Stomach (tissue), 9 donors: ENCODE measurements around the gene SMPD3. TPM values are rescaled to one million over a fixed set of nuclear protein-coding genes. Genes with fewer than 3 reads are reported as not detected.
A peak's percentile ranks its signal among the peaks of the same experiment; 100 is the strongest.

Experiments
- DNase-seq, 2 donors: peaks; one replicate each; pipeline versions ENCODE4 v3.0.0 to v3.0.0-alpha.2; 2013 to 2019
- H3K27ac ChIP-seq, 5 donors: fragments of 200-600 bp in 4 of 5; sonication (generic) in 4 of 5; one replicate each; pipeline ENCODE4 v1.5.1; 2013 to 2019; ENCODE audit warnings: mild to moderate bottlenecking in 1 of 5, moderate library complexity in 1 of 5
- H3K27me3 ChIP-seq, 3 donors: fragments of 200-600 bp; sonication (generic); one replicate each; pipeline ENCODE4 v1.5.1; 2017 to 2019; ENCODE audit warnings: mixed run types in 1 of 3
- H3K36me3 ChIP-seq, 4 donors: fragments of 200-600 bp; sonication (generic); 1 replicate in 3 of 4; 2 replicates in 1 of 4; pipeline ENCODE4 v1.5.1; 2016 to 2019
- H3K4me1 ChIP-seq, 4 donors: fragments of 200-600 bp; sonication (generic); one replicate each; pipeline ENCODE4 v1.5.1; 2016 to 2019
- H3K4me3 ChIP-seq, 4 donors: fragments of 200-600 bp; sonication (generic) in 3 of 4; one replicate each; pipeline ENCODE4 v1.5.1; 2016 to 2019; ENCODE audit warnings: mild to moderate bottlenecking in 1 of 4
- H3K9me3 ChIP-seq, 4 donors: fragments of 200-600 bp; sonication (generic); one replicate each; pipeline ENCODE4 v1.5.1; 2016 to 2019
- CTCF ChIP-seq, 7 experiments: fragments of 450-650 bp in 4 of 7; fragments of 200-600 bp in 3 of 7; sonication (generic) in 3 of 7; IDR thresholded peaks; one replicate each; pipeline ENCODE4 v1.5.1; 2016 to 2019; ENCODE audit warnings: antibody characterized with exemption in 7 of 7, control low read depth in 2 of 7, mild to moderate bottlenecking in 1 of 7
- EP300 ChIP-seq: sonication (generic); formaldehyde crosslinking; IDR thresholded peaks from one replicate; pipeline ENCODE4 v1.6.1; 2017; ENCODE audit warnings: antibody characterized with exemption
- POLR2A ChIP-seq, 4 donors: fragments of 450-650 bp; IDR thresholded peaks; one replicate each; pipeline ENCODE4 v1.6.1; 2016; ENCODE audit warnings: antibody characterized with exemption in 4 of 4, control low read depth in 2 of 4, mild to moderate bottlenecking in 1 of 4, moderate library complexity in 1 of 4
- POLR2AphosphoS5 ChIP-seq, 3 donors: sonication (generic); formaldehyde crosslinking; IDR thresholded peaks; one replicate each; pipeline ENCODE4 v1.6.1; 2016; ENCODE audit warnings: antibody characterized with exemption in 3 of 3
- WGBS, 5 donors: extraction: QIAGEN DNeasy Blood & Tissue Kit in 3 of 5; methylation state at CpG; one replicate each; pipeline versions ENCODE4 v1.1.5 to v1.1.7; 2013 to 2018; 5-methylcytosine and 5-hydroxymethylcytosine counted together
- intact Hi-C: fragments of 100-400 bp; cut with DNase I; formaldehyde crosslinking; loops from one replicate; pipeline ENCODE4 v1.15.1; 2023; ENCODE audit warnings: low total_unique reads
- polyA plus RNA-seq, 3 donors: library from polyadenylated mRNA; stranded (reverse); fragments of 200-250 nt; gene quantifications; one replicate each; pipeline ENCODE4 v1.2.3, GENCODE V29; 2013
- total RNA-seq, 5 donors: library from RNA; depleted of rRNA; stranded (reverse); fragments of >200 nt; gene quantifications; one replicate each; pipeline versions ENCODE4 v1.1.0 to v1.2.3, GENCODE V29; 2014 to 2016
- donor health status: healthy with polysubstance abuse.
- donor health status: Bipolar disorder and iron deficiency.
- donor health status: healthy.

Gene SMPD3
- total and polyA plus RNA-seq, 8 donors = 1.7 to 110 (median 53.7) TPM

- no peaks in the 10 kb centered on the region for H3K9me3 ChIP-seq
- H3K4me1 ChIP-seq = peaks cover 12 to 38% (median 35%) of the 10 kb centered on the region in 4 donors
- H3K36me3 ChIP-seq = no peaks in the 10 kb centered on the region
- H3K27ac ChIP-seq = peak overlapping the region; percentile 70 to 90 (median 86)
- peak; percentile 85 to 94 for DNase-seq
- H3K27me3 ChIP-seq = no peaks in the 10 kb centered on the region
- no peak overlapping the region for H3K4me3 ChIP-seq
- peak in 2 of 3 donors; percentile 62 to 74 for TF ChIP-seq POLR2AphosphoS5 (IDR thresholded peaks at IDR 0.05)
- no peak for TF ChIP-seq POLR2A (IDR thresholded peaks at IDR 0.05)
- no peak for TF ChIP-seq EP300
- no peak for TF ChIP-seq CTCF (IDR thresholded peaks at IDR 0.05)
- intact Hi-C loops = no loop called here
- 33 to 74% (median 43%) methylated on average over 5 to 6 of the region's 6 CpGs for WGBS, 5 donors
Measured at GRCh38 chr16:68492543-68493411, 44.5 kb upstream of the SMPD3 start.

- no peak for DNase-seq
- no peak for TF ChIP-seq POLR2A (IDR thresholded peaks at IDR 0.05)
- no peak for TF ChIP-seq CTCF (IDR thresholded peaks at IDR 0.05)
- TF ChIP-seq POLR2AphosphoS5 (IDR thresholded peaks at IDR 0.05) = no peak
- no peak for TF ChIP-seq EP300
- intact Hi-C loops = no loop called here
- H3K36me3 ChIP-seq = no peaks in the 10 kb centered on the region
- peak overlapping the region; percentile 70 to 90 (median 86) for H3K27ac ChIP-seq
- H3K4me1 ChIP-seq = peaks cover 12 to 40% (median 37%) of the 10 kb centered on the region in 4 donors
- no peaks in the 10 kb centered on the region for H3K9me3 ChIP-seq
- H3K27me3 ChIP-seq = no peaks in the 10 kb centered on the region
- H3K4me3 ChIP-seq = no peak overlapping the region
- WGBS, 5 donors = 31 to 65% (median 46%) methylated on average over 10 to 11 of the region's 11 CpGs
Measured at GRCh38 chr16:68492151-68492542, 43.8 kb upstream of the SMPD3 start.

- DNase-seq = no peak
- Histone ChIP-seq H3K27ac (peak overlapping the region; percentile 70 to 90 (median 86)), H3K27me3 (no peaks in the 10 kb centered on the region), H3K9me3 (no peaks in the 10 kb centered on the region), H3K36me3 (no peaks in the 10 kb centered on the region), H3K4me3 (no peak overlapping the region), H3K4me1 (peaks cover 12 to 42% (median 40%) of the 10 kb centered on the region in 4 donors)
- WGBS, 5 donors = 69 to 78% (median 75%) methylated on average over 12 to 14 of the region's 14 CpGs
- TF ChIP-seq EP300 (no peak), POLR2AphosphoS5 (IDR thresholded peaks at IDR 0.05) (no peak), POLR2A (IDR thresholded peaks at IDR 0.05) (no peak), CTCF (IDR thresholded peaks at IDR 0.05) (no peak)
- intact Hi-C loops = no loop called here
Measured at GRCh38 chr16:68491576-68491950, 43.3 kb upstream of the SMPD3 start.

GRCh38 chr16:68490829-68491575, 42.7 kb upstream of the SMPD3 start:
- peak; percentile 83 to 90 for DNase-seq
- no peaks in the 10 kb centered on the region for H3K27me3 ChIP-seq
- H3K9me3 ChIP-seq = no peaks in the 10 kb centered on the region
- H3K4me3 ChIP-seq = no peak overlapping the region
- intact Hi-C loops = no loop called here
- no peak for TF ChIP-seq EP300
- TF ChIP-seq POLR2AphosphoS5 (IDR thresholded peaks at IDR 0.05) = peak in 2 of 3 donors; percentile 72 to 81
- 28 to 52% (median 42%) methylated on average over 12 to 13 of the region's 13 CpGs for WGBS, 5 donors
- H3K36me3 ChIP-seq = no peaks in the 10 kb centered on the region
- H3K4me1 ChIP-seq = peaks cover 12 to 43% (median 37%) of the 10 kb centered on the region in 4 donors
- H3K27ac ChIP-seq = peak overlapping the region; percentile 70 to 90 (median 86)
